COLO668 (cell line): ENCODE measurements around the gene PPP6R3.

Experiments
- DNase-seq: peaks from one replicate; lab custom pipeline; 2025; ENCODE audit not compliant: unreplicated experiment; lab: John Stamatoyannopoulos, UW

Gene PPP6R3

DNA sequence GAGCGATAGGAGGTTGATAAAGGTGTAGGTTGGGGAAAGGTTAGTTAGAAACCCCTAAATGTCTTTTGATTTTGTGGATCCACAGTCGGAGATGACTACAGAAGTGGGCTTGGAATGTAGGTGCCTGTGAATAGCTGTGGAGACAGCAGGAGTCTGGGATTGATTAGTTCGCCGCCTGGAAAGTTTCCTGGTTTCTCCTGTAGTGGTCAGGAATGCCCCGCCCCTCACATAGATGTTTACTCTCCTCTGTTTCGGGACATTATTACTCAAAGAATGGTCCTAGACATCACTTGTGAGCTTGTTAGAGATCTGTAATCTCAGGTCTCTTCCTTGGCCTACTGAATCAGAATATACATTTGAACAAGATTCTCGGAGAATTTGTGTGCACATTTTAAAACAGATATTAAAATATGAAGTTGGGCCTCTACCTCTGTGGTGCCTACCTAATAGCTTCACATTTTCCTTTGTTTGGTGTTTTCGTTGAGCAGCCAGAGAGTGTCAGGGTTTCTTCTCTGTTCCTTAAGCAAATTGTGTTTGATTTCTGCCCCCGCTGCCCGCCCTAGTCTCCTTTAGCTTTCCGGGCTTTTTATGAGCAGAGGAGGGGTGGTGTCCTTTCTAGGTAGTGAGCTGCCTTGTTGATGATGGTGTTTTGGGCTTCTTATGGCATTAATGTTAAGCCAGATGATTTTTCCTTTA is 89.4 kb downstream of the PPP6R3 start:
- no peak for DNase-seq

DNA sequence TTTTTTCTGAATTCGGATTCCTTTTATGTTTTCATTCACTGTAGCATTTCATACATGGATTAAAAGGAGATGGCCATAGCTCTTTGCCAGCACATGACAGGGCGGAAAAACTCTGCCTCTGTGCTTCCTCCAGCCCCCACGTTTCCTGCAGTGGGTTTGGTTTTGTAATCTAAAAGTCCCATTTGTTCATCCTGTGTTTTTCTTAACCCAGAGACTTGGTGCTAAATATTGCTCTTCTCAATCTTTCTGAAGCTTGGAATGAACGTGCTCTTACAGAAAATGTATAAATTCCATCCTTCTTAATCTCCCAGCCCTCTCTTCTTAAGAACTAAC is 89.9 kb downstream of the PPP6R3 start:
- DNase-seq: no peak

DNA sequence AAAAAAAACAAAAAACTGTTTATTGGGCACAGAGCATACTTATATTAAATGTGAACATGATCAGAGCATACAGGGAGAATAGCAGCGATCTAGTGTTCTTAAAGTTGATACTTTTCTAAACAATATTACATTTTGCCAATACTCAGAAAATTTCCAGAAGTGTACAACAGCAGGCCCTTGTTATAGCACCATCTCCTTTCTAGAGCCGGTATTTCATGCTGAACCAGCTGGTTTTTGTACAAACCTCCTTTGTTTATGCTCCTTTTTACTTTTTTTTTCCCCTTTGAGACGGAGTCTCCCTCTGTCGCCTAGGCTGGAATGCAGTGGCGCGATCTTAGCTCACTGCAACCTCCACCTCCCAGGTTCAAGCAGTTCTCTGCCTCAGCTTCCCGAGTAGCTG is 90.7 kb downstream of the PPP6R3 start:
- no peak for DNase-seq

DNA sequence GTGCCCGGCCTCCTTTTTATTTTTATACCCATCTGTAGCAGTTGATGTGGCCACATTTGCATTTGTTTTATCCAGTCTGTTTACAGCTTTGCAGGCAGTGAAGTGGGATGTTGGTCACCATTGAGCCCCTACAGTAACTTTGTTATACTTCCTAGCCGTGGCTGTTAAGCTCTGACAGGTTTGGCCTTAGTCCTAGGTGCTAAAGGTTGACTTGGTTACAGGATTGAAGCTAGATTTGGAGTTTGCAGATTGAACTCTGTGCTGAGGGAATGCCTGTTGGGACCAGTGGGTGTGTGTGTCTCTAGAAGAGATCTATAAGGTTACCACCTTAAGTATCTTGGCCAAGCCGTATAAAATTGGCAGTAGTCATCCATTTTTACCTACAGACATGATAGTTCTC is 91.2 kb downstream of the PPP6R3 start:
- no peak for DNase-seq

DNA sequence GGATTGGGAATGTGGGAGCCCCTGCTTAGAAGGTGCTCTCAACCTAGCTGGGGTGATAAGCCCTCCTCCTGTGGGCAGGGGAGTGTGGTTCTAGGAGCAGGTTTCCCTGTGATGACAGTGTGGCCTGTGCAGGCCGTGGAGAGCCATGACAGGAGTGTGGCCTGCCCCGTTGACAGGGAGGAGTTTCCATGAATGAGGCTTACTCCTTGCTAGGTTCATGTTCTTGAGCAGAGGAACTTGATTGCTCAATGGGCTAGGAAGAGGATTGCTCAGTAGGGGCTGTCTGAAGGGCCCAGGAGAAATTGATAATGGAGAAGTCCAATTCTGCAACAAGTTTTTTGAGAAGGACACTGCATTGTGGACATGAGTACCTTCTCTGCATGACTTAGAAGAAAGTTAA is 92.0 kb downstream of the PPP6R3 start:
- no peak for DNase-seq

DNA sequence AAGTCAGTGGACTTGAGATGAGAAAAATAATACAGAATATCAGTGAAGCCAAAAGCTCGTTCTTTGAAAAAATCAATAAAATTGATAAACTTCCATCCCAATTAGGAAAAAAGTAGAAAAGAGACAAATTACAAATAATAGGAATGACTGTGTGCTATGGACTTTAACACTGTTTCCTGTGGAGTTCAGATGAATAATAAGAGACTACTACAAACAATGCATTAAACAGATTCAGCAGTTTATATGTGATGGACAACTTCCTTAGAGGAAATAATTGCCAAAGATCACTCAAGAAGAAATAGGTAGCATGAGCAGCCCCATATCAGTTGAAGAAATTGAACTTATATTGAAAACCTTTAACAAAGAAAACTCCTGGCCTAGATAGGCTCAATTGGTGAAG is 99.7 kb downstream of the PPP6R3 start:
- no peak for DNase-seq

DNA sequence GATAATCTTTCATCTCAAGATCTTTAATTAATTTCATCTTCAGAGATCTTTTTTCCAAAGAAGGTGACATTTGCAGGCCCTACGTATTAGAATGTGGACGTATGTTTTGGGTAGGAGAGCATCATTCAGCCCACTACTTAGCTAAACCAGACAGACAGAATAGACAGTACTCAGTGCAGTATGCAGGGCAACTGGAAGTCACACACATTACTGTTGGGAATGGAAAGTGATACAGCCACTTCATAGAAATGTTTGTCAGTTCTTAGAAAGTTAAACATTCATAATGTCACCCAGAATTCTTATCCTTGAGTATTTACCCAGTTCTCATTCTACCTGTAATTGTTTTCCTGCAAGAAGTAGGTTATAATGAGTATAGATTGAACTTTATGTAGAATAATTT is 102.9 kb downstream of the PPP6R3 start:
- no peak for DNase-seq

DNA sequence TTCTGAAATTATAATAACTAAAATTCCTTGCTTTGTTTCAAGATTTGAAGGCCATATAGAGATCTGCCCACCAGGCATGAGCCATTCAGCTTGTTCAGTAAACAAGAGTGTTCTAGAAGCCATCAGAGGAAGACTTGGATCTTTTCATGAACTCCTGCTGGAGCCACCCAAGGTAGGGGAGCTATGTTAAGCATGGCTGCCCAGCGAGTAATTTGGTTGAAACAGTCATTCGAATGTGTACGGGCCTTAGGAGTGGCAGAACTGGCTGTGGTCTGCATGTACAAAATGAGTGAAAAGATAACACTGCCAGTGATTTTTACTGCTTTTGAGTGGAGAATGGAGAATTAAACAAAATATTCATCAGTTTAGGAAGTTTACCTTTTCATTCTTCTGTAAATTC is 103.7 kb downstream of the PPP6R3 start:
- no peak for DNase-seq

DNA sequence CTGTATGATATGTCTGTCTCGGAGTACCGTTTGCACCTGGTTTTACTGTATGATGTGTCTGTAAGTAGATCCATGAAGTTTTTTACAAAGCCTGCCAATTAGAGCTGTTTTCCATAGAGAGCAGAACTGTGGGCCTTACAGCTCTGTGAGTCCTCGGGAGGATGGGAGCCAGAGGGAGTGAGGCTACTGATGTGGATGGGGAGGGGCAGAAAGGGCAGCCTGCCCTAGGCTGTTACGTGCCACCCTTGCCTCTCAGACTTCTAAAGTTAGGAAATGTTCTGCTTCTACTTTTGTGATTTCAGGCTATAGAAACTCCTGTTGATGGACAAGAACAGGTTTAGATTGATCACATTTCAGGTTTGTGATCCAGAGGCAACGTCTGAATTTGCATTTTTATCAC is 105.2 kb downstream of the PPP6R3 start:
- DNase-seq: no peak

DNA sequence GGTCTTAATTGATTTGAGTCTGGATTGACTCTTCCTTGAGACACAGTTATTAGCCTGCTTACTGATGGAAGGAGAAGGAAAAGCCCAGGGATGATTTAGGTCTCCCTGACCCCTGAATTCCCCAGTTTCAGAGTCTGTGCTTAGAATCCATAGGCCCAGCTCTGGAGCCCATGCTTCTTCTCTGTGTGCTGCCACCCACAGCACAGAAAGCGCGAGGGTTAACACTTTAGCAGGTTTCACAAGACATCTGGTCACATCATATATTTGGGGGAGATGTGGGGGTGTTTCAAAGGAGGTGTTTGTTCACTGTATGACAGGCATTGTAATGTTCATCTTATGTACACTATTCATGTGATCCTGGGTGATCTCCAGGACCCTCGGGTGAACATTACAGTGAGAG is 107.0 kb downstream of the PPP6R3 start:
- DNase-seq: no peak

DNA sequence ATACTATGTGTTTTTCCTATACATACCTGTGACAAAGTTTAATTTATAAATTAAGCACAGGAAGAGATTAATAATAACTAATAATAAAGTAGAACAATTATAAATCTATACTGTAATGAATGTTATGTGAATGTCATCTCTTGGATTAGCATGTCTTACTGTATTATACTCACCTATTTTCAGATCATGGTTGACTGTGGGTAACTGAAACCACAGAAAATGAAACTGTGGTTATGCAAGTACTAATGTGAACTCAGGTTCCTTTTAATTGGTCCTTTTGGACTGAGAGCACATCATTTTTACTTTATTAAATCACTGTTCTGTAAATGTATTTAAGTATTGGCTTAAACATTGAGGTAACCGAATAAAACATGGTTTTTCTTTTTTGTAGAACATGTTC is 108.8 kb downstream of the PPP6R3 start:
- no peak for DNase-seq

DNA sequence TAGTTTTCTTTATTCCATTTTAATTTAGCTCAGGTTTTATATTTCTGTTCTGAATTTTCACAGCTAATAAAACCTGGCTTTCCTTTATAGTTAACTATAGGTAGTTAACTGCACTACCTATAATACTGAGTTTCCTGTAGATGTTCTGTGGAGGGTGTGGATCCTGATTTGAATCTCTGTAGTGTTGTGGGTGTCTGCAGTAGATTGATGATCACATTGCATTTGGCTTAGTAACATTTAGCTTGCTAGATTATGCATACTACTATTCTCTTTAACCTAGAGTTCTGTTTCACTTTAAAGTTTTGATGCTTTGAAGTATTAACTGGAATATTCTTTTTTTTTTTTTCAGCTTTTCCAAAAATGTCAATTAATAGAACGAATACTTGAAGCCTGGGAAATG is 110.1 kb downstream of the PPP6R3 start:
- no peak for DNase-seq

DNA sequence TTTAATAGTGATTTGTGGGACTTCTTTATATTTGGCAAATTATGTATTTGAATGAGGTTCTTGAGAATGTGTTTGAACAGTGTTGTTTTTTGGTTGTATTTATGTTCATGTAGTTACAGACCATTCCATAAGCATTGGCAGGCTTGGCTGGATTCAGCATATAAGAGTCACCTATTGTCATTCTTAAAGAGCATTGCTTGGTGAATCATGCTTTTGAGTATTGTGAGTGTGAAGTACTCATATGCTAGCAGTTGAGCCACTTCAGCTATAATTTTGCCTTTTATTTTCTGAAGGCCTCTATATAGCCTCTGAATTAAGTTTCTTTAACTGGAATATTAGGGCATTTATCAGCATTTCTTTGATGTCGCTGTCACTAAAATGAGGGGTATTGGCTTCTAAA is 113.8 kb downstream of the PPP6R3 start:
- DNase-seq: no peak

DNA sequence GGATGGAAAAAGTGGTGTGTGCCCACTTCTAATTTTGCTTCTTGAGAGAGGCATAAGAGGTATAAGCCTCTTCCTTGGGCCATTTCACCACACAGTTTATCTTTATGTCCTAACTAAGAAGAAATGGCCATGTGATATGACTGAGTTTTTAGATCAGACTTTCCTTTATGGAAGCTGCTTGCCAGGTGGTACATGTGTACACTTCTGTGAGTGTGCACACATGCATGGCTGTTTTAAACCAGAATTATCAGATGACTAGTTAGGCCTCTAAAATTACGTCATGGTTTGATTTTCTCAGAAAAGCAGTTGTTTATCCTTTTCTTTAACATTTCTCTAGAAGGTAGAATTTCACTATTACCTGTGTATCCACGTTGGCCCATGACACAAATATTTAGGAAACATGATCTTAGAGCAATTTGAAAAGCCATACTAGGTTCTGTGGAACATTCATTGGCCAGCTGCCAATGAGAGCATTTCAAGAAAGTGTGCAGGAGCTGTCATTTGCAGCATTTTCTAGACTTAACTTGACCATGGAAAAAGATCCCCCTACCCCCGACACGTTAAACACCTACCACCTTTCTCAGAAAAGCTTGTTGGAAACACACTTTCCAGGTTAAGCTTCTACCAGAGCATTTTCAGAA is 114.6 kb downstream of the PPP6R3 start:
- DNase-seq: no peak

DNA sequence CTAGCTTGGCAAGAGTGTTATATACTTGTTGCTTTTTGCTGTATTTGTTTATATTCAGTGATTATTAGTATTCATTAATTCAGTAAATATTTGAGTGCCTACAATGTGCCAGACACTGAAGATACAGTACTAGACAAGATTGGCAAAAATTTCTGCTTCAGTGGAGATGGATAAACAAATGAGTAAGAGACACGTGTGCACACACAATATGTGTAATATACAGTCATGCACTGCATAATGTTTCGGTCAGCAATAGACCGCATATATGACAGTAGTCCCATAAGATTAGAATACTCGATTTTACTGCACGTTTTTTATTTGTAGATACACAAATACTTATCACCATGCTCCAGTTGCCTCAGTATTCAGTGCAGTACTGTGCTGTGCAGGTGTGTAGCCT is 118.9 kb downstream of the PPP6R3 start:
- no peak for DNase-seq

DNA sequence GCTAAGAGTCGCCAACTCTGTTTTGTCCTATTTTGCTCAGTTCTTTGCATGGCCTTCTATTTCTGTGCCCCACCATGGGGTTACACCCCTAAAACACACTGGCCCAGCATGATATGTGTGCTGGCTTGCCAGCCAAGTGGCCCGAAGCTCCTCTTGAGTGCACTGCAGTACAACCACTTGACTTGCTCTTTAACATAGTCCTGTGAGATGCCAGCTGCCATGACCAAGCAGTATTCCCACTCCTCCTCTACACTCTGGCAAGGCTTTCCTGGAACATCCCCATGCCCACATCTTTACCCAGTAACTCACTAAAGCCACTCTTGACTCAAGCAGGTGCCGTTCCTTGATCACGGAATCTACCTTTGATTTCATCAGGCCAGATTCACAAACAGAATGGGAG is 120.9 kb downstream of the PPP6R3 start:
- no peak for DNase-seq

DNA sequence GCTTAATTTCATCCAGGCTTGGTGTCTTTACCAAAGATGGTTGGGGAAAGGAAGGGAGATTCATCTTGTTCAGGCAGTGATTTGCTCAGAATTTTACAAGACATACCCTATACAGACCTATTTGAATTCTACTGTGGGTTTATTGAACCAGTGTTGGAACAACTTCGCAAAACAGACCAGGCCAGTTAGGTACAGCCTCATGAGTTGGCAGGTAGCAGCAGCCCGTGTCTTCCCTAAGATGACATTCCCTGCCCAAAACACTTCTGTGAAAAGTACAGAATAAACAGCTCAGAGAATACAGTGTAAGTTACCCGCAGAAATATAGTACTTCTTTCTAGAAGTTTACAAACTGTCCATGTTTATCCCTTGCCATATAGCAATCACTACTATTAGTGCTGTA is 121.3 kb downstream of the PPP6R3 start:
- no peak for DNase-seq

DNA sequence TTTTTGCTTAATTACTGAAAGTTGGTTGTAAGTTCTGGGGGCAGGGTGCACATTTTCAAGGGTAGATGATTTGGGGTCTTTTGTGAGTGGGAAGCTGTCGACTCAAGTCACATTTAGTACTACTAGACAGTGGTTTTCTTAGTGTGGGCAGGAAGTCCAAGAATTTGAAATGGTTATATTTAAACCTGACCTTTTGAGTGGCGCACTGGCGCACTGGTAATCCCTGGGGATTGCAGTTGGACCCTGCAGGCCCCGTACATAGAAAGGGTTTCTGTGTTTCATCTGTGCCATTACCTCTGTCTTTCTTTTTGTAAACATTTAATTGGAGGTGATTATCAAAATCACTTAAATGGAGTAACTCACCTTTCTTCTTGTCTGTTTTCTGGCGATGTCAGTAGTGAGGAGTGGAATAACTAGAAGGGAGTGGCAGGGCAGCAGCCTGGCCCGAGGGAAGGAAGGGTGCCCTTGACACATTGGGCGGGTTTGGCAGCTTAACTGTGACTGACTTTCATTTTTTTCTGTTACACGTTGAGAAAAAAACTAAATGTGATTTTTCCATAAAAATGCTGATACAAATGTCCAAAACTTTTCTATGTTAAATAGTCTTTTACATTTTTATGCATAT is 122.0 kb downstream of the PPP6R3 start:
- no peak for DNase-seq

DNA sequence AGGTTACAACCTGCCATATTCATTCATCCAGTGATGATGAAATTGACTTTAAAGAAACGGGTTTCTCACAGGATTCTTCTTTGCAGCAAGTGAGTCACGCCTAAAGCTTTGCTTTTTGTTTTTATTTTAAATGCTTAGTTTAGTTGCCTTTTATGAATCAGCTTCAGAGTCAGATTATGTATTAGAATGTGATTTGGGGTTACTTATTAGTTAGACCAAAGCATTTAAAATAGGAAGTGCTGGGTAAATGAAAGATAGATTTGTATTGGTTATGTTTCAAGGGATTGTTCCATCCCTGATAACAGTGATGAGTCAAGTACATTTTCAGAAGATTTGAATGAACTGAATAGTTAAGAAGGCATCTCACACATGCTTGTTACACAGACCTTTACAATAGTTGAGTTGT is 122.5 kb downstream of the PPP6R3 start:
- DNase-seq: no peak

DNA sequence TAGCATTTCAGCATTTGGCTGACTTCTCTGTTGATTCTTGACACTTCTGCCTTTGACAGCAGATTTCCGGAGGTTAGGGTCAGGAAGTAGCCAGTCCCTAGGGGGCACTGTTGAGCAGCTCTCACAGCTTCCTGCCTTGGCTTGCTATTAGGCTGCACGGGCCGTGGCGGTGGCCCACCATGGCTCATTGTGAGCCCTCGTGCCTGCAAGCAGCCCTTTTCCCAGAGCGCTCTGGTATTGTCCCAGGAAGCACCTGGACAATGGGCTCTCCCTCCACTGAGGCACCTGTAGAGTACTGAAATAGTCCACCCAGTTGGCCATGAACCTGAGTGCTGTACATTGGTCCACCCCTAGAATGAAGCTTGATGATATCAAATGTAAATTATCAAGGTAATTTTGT is 123.5 kb downstream of the PPP6R3 start:
- peak; percentile 26 for DNase-seq

DNA sequence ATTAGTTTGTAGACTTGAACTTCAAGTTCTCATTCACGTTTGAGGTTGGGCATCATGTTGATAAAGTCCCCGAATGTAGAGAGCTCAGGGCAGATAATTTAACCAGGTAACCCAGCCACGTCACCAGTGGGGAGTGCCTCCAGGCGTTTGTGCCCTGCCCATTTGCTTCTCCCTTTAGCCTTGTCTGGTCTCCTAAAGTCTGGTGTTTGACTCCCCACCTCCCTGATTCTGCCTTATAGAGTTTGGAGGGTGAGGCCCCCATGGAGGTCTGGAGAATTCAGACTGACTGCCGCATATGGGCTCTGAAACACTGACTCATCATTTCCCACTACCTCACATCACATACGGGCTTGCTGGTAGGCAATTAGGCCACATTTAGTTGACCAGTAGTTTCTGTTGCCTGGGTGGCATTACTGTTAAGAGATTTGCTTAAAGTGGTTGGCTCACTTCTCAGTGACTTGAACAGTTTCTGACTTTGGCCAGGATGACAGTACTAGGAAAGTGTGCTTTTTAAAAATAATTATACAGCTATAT is 124.5 kb downstream of the PPP6R3 start:
- DNase-seq: no peak

DNA sequence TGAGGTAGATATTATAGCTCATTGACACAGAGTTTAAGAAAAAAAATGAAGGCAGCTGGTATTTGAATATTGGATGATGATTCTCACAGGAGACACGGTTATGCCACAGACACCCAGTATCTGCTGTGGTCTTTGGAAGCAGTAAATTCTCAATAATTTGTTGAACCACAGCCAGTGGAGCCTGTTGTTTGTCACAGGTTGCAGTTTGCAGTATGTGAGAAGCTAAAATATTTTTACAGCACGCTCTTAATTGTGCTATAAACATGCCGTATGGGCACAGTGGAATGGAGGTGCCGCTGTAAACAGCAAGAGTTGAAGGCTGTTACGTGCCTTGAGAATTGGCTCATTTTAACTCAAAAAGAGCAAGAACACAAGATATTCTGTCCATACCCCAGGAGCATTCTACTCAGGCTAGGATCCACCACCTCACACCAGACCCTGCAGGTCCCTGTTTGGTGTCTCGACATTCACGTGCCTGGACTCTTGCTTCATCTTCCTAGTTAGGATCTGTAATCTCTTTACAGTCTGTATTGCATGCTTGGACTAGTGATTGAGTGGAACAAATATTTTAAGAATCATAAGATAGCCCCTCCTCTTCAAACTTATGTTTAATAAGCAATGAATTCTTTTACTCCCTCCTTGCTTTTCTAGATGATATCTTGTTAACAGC is 129.1 kb downstream of the PPP6R3 start:
- DNase-seq: no peak
